Ishikawa (cell line): ENCODE measurements around the gene VSX2.

Experiments used
- CEBPB ChIP-seq: IDR thresholded peaks from 2 replicates; pipeline ENCODE4 v1.6.1; 2012
- CREB1 ChIP-seq: IDR thresholded peaks from 2 replicates; pipeline ENCODE4 v1.6.1; 2012; ENCODE audit warnings: low read depth
- EGR1 ChIP-seq: IDR thresholded peaks from 2 replicates; pipeline ENCODE4 v1.6.1; 2012
- EP300 ChIP-seq: IDR thresholded peaks from 2 replicates; pipeline ENCODE4 v1.6.1; 2012; ENCODE audit warnings: borderline replicate concordance
- FOXM1 ChIP-seq: IDR thresholded peaks from 2 replicates; pipeline ENCODE4 v1.6.1; 2012; ENCODE audit warnings: low read depth, borderline replicate concordance
- MAX ChIP-seq: IDR thresholded peaks from 2 replicates; pipeline ENCODE4 v1.6.1; 2012
- NFIC ChIP-seq: IDR thresholded peaks from 2 replicates; pipeline ENCODE4 v1.6.1; 2012
- RAD21 ChIP-seq: IDR thresholded peaks from 2 replicates; pipeline ENCODE4 v1.6.1; 2012; ENCODE audit warnings: low read depth
- REST ChIP-seq: IDR thresholded peaks from 2 replicates; pipeline ENCODE4 v1.6.1; 2012; ENCODE audit warnings: low read depth, mild to moderate bottlenecking
- TAF1 ChIP-seq: IDR thresholded peaks from 2 replicates; pipeline ENCODE4 v1.6.1; 2012; ENCODE audit warnings: low read depth, mild to moderate bottlenecking
- TCF12 ChIP-seq: IDR thresholded peaks from 2 replicates; pipeline ENCODE4 v1.6.1; 2012; ENCODE audit warnings: low read depth
- TEAD4 ChIP-seq: IDR thresholded peaks from 2 replicates; pipeline ENCODE4 v1.6.1; 2012
- USF1 ChIP-seq: IDR thresholded peaks from 2 replicates; pipeline ENCODE4 v1.6.1; 2012
- YY1 ChIP-seq: IDR thresholded peaks from 2 replicates; pipeline ENCODE4 v1.6.1; 2012; ENCODE audit warnings: low read depth
- ZBTB7A ChIP-seq: IDR thresholded peaks from 2 replicates; pipeline ENCODE4 v1.6.1; 2012; ENCODE audit warnings: low read depth

Gene VSX2

DNA sequence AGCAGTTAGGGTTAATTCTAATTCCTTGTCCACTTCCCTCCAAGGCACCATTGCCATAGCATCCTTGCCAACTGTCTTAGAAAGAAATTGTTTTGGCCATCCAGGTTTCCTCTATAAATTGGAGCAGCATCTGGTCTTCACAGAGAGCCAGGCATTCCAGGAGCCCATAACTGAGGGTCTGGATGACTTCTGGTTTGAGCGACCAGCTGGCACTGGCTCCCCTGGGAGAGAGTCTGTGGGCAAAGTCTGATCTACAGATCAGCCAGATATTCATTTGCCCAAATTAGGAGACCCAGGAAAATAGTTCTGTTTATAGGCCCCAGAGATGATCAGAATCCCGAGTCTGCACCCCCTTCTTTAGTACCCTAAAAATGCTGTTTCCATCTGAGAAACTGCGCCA is 16.0 kb downstream of the VSX2 start:
- TF ChIP-seq FOXM1, result no peak
- no peak for TF ChIP-seq CEBPB
- TF ChIP-seq EGR1, result no peak
- no peak for TF ChIP-seq RAD21
- no peak for TF ChIP-seq MAX
- TF ChIP-seq TCF12, result no peak
- no peak for TF ChIP-seq TAF1
- no peak for TF ChIP-seq EP300
- no peak for TF ChIP-seq CREB1
- TF ChIP-seq USF1, result no peak
- TF ChIP-seq REST, result no peak
- no peak for TF ChIP-seq NFIC
- no peak for TF ChIP-seq YY1
- no peak for TF ChIP-seq TEAD4
- TF ChIP-seq ZBTB7A, result no peak

- TF ChIP-seq MAX, result 0 out of 2 replicates have a peak, but pooled peaks have one; percentile 14
- TF ChIP-seq TCF12, result no peak
- TF ChIP-seq RAD21, result peak; percentile 47; the same call in 1 of the 2 replicates
These were observed 18.1 kb downstream of the VSX2 start for GRCh38 chr14:74257078-74257940.

GRCh38 chr14:74257941-74258763 is 18.9 kb downstream of the VSX2 start:
- TF ChIP-seq FOXM1 (no peak), RAD21 (no peak), CREB1 (no peak), ZBTB7A (no peak; the same call in 1 of the 2 replicates)

- TF ChIP-seq ZBTB7A (no peak), FOXM1 (no peak), REST (no peak), NFIC (no peak), TEAD4 (no peak), EGR1 (no peak), EP300 (no peak), RAD21 (no peak), YY1 (no peak), MAX (no peak), CEBPB (no peak)
These were observed 19.5 kb downstream of the VSX2 start for GRCh38 chr14:74258764-74259035.

GRCh38 chr14:74259513-74259912 is 20.3 kb downstream of the VSX2 start:
- TF ChIP-seq MAX (no peak), TEAD4 (no peak), TCF12 (no peak), TAF1 (no peak), CEBPB (no peak), NFIC (no peak), ZBTB7A (no peak), USF1 (no peak), RAD21 (no peak), EGR1 (no peak), REST (no peak), CREB1 (no peak), YY1 (no peak), FOXM1 (no peak), EP300 (no peak)
